Melanocyte of skin (primary cell): ENCODE results near the gene SLC22A7. TPM values are rescaled to one million over a fixed set of nuclear protein-coding genes. Genes with fewer than 3 reads are reported as not detected.

Experiments
- small RNA-seq, 2 donors: library from RNA; depleted of rRNA; stranded (forward); fragments of <200 nt; gene quantifications; one replicate each; pipeline ENCODE3, GENCODE V24; 2012
- total RNA-seq, 2 donors: library from RNA; depleted of rRNA; stranded (reverse); fragments of >200 nt; gene quantifications; 2 replicates each; pipeline ENCODE4 v1.2.3, GENCODE V29; 2012

Gene SLC22A7
- not detected for total RNA-seq

GRCh38 chr6:43297644-43298564, at the start of gene SLC22A7:
Gene SLC22A7 (plus strand): TSS chr6:43298260. CDS start chr6:43298359, 99 bp downstream.

GRCh38 chr6:43308101-43308989, 10.3 kb downstream of the SLC22A7 start, which contains the start of gene CRIP3:
Gene CRIP3 (minus strand): TSS chr6:43308826. CDS start chr6:43308792, 34 bp downstream.

Small RNAs within 50 kb of the gene (small RNA-seq; reads per million reads assigned to genes)
- 0 reads per million in 2 donors for gene RPL12P47

Other genes starting within 250 kb of the SLC22A7 start
- gene CUL7, start 244.4 kb upstream of the SLC22A7 start, total RNA-seq, result 10 to 100 TPM; 16.7 to 17.6 TPM
- gene MRPL2, start 238.8 kb upstream of the SLC22A7 start, total RNA-seq, result 10 to 100 TPM; 19.6 to 38.6 TPM
- gene KLC4, start 238.6 kb upstream of the SLC22A7 start, total RNA-seq, result 10 to 100 TPM in 1 of 2 donors, 1 to 10 TPM in 1; 8.7 to 14.1 TPM
- gene PTK7, start 221.9 kb upstream of the SLC22A7 start, total RNA-seq, result 10 to 100 TPM; 19.3 to 36.6 TPM
- 10 to 100 TPM; 15.8 to 22.6 TPM for gene SRF, start 127.0 kb upstream of the SLC22A7 start, total RNA-seq
- gene CUL9, start 116.1 kb upstream of the SLC22A7 start, total RNA-seq, result 10 to 100 TPM; 26.0 to 31.0 TPM
- 10 to 100 TPM; 43.6 to 71.9 TPM for gene DNPH1, start 68.8 kb upstream of the SLC22A7 start, total RNA-seq
- under 1 TPM in 1 of 2 donors, not detected in 1; under 0.01 TPM for gene TTBK1, start 54.8 kb upstream of the SLC22A7 start, total RNA-seq
- not detected for gene CRIP3, start 10.6 kb downstream of the SLC22A7 start, total RNA-seq
- gene ZNF318, start 71.4 kb downstream of the SLC22A7 start, total RNA-seq, result 10 to 100 TPM in 1 of 2 donors, 1 to 10 TPM in 1; 9.0 to 14.1 TPM
- gene ABCC10, start 129.3 kb downstream of the SLC22A7 start, total RNA-seq, result 10 to 100 TPM; 25.8 to 32.6 TPM
- gene DLK2, start 157.3 kb downstream of the SLC22A7 start, total RNA-seq, result not detected
- 10 to 100 TPM; 10.7 to 13.3 TPM for gene TJAP1, start 179.3 kb downstream of the SLC22A7 start, total RNA-seq
- gene LRRC73, start 212.1 kb downstream of the SLC22A7 start, total RNA-seq, result under 1 TPM; under 0.01 to 0.34 TPM
- 10 to 100 TPM; 59.6 to 61.3 TPM for gene YIPF3, start 218.7 kb downstream of the SLC22A7 start, total RNA-seq
- gene POLR1C, start 218.8 kb downstream of the SLC22A7 start, total RNA-seq, result 10 to 100 TPM; 24.4 to 56.9 TPM